Activated CD8-positive, alpha-beta memory T cell treated with anti-CD3 and anti-CD28 coated beads for 4 hours (primary cell): Measurements from ENCODE around the gene CD82.
A peak's percentile ranks its signal among the peaks of the same experiment; 100 is the strongest.

Experiments used
- DNase-seq, 2 donors: peaks; one replicate each; pipeline ENCODE4 v3.0.0-alpha.2; 2020; ENCODE audit warnings: low read depth in 2 of 2

CD82 gene

DNA sequence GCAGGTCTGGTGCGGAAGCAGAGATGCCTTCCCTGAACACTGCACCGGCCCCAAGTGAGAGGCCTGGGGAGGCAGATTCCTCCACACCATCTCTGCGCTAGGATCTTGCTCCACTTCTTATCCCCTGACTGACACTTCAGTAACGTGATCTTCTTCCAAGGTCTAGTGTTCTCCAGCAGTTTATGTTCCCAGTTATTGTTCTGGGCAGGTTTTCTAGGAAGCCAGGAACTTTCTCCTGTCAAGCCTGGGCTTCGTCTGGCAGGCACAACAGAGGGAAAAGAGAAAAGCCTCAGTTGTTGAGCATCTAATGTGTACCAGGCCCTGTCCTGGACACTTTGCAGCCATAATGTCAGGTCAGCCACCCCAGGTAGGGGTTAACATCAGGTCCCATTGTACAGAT is 10.5 kb downstream of the CD82 start:
- DNase-seq, result no peak

DNA sequence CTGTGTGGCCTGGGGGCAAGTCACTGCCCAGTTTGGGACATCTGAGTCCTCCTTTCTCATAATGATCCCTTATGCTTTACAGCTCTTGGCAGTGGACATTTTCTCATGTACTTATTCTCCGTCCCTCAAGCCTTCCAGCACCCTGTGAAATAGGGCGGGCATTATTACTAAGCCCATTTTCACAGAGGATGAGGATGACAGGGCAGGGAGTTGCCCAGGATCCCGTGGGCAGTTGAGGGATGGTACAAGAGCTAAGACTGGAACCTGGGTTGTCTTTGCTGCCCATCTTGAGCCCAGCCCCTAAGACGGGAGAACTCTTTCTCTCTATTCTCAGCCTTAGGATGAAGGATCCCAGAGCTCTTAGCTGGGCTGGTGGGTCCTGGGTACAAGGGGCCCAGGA is 11.2 kb downstream of the CD82 start:
- no peak for DNase-seq

DNA sequence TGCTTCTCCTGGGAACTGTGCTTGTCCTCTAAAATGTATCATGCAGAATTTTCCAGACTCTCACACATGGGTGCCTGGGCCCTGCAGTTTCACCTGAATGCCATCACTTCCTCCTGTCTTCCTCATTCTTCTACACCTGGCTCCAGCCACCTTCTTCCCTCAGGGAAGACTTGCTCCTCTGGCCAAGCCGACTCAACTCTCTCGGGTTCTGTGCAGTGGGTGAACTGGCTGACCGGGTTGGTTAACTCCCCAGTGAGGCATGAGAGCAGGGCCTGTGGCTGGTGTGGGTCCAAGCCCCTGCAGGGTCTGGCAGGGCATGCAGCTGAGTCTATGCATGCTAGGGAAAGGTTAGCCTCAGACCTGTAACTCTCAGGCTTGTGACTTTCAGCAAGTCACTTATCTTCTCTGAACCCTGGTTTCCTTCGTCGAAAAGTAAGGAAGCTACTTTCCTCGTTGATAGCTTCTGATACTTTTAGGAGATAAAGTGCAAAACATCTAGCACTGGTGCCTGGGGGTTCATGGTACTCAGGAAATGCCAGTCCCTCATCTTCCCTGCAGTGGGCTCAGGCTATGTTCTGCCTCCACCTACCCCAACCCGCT is 11.9 kb downstream of the CD82 start:
- no peak for DNase-seq

DNA sequence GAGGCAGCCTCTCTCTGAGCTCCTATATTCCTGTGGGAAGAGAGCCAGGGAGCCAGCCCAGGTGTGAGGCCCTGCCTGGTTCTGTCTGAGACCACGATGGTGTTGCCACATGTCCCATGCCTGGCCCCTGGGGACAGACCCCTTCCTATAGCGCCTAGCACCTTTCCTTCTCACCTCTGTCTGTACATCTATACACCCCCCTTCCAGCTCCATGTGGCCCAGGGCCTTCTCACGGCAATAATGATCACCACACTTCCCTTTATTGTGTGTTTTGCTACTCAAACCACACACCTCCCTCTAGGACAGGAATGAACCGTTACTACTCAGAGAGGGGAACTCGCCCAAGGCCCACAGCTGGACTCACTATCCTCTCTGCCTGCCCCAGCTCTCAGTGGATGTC is 12.8 kb downstream of the CD82 start:
- DNase-seq, result no peak

DNA sequence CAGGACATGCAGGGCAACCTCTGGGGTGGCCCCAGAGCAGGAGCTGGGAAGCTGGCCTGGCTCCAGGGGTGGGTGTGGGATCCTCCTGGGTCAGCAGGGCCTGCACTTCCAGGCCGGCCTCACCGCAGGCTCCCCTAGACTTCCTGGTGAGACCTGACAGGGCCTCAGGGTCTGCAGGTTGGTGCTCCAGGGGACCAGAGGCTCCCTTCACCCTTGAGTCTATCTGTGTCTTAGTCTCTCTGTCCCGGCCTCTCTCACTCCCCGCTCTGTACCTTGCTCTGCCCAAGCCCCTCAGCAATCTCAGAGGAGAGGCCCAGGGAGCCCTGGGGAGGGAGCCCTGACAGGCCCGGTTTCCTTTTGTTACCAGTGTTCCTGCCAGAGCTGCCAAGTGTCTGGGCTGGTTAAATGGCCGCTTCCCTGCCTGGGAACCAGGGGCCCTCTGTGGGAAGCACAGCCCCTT is 13.9 kb downstream of the CD82 start:
- DNase-seq, result no peak

DNA sequence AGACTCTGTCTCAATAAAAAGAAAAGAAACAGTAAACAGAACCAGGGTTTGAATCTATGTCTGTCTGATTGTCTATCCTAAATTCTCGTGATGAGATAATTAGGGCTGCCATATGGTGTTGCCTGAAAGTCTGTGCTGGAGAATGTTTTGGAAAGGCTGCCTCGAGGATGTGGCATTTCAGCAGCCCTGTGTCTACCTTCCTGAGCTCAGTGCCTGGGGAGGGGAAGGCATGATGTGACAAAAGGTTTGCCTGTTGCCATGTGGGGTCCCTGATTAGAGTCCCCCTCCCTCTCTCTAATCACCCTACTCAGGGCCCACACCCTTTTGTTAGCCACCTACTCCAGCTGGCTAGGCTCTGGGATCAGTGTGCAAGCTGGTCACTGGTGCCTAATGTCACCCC is 15.2 kb downstream of the CD82 start:
- no peak for DNase-seq

DNA sequence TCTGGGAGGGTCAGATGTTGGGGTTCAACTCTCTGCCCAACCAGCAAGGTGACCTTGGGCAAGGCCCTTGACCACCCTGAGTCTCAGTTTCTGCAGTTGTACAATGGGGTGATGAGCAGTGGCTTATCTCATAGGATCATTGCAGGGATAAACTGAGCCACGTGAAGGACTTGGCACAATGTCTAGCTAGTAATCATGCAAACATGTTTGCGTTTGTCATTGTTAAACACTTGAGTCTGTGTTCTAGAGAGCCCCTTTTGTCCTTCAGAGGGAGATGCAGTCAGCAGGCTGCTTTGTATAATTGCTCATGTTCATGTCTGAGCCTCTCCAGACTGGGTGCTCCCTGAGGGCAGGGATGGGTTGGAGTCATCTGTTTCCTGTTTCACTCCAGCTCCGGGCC is 15.8 kb downstream of the CD82 start:
- DNase-seq, result no peak

DNA sequence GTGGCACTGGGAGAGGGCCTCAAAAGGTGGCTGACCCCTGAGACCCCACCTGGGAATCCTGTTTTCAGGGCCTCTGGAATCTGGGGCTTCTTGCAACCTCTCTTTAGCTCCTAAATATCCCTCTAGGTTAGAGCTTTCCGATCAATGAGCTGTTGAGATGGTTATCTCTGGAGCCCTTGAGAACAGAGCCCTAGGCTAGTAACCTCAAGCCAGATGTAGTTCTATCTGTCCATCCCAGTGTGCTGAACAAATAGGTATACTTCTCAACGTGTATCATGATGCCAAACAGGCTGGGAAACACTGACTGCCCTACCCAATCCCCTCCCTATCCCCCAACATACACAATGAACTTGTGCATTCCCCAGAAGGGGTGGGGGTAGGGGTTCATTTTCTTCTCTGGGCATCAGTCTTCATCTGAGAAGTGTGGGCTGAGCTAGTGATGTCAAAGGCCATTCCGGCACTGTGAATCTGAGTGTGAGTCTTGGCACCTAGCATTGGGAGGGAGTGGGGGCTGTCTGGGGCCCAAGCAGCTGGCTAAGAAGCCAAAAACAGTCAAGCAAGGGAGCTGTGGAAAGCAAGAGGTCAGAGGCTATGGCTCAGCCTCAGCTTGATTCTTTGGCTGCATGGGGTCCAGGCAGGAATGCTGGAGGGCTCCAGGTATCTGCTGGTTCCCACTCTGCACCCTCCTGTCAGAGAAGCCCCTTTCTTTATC is 17.3 kb downstream of the CD82 start:
- no peak for DNase-seq

DNA sequence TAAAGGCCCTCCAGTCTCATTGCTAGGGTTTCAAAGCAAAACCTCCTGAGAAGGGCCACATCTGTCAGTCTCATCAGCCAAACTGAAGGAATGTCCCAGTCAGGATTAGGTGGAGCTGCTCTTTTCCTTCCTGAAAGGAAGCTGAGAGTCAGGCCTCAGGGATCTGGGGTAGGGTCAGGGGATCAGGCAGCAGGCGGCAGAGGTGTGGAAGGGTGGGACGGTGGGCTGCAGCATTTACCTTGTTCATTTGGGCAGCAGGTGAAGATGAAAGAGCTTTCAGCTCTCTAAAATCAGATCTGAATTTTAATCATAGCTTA is 17.8 kb downstream of the CD82 start:
- no peak for DNase-seq

DNA sequence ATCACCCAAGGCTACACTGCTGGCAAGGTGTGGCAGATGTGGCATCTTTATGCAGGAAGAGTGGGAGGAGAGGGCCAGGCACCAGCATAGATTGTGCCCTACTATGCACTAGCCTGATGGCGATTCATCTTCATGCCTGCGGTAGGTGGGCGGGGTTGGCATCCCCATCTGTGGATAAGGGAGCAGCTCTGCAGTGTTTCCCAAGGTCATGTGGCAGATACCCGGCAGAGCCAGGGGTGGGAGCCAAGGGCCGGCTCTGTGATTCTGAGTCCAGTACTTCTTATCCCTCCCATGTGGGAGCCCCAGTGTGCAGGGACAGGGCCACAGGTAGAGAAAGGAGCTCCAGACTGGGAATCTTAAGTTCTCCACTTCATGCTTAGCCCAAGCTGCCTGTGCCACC is 20.0 kb downstream of the CD82 start:
- DNase-seq, result no peak

DNA sequence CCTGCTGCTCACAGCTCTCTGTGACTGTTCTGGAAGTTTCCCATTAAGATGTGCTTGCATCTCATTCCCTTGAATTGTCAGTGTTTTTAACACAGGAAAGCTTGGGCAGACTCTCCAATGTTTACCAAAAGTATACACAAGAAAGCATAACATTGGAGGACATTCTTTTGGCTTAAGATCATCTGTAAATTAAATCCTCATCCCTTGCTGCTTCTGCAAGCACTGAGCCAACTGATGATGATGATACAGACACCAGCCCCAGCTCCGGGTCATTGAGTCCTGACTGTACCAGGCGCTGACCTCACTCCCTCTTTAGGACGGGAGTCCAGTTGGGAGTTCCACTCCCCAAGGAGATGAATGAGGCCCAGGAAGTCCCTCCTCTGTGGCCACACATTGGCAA is 23.8 kb downstream of the CD82 start:
- DNase-seq, result no peak

DNA sequence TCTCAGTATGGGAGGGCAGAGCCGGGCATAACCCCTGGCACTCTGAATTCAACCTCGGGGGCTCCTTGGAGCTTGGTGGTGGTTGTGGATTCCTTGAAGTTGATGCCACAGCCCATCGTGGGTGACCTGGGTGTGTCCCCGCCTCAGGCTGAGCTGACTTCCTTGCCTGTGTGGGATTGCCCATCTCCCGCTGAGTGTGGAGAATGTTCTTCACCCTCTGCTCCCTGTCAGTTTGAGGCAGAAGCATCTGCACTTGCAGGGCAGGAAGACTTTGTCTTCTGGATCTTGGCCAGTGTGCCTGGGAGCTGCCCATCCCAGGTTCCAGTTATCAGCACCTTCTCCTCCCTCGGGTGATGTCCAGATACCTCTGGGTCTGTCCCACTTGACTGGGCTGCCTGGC is 25.3 kb downstream of the CD82 start:
- DNase-seq, result no peak

DNA sequence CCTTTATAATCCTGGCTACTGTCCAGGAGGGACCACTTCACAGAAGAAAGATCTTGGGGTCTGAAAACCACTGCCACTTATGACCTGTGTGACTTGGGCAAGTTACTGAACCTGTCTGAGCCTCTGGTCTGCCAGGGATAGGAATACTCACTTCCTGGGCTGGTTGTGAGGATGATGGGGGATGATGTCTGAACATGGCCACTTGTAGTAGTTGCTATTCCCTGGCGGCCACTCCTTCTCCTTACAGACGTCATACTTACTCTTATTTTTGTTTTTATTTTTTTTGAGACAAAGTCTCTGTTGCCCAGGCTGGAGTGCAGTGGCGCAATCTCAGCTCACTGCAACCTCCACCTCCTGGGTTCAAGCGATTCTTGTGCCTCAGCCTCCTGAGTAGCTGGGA is 26.1 kb downstream of the CD82 start:
- DNase-seq, result no peak

DNA sequence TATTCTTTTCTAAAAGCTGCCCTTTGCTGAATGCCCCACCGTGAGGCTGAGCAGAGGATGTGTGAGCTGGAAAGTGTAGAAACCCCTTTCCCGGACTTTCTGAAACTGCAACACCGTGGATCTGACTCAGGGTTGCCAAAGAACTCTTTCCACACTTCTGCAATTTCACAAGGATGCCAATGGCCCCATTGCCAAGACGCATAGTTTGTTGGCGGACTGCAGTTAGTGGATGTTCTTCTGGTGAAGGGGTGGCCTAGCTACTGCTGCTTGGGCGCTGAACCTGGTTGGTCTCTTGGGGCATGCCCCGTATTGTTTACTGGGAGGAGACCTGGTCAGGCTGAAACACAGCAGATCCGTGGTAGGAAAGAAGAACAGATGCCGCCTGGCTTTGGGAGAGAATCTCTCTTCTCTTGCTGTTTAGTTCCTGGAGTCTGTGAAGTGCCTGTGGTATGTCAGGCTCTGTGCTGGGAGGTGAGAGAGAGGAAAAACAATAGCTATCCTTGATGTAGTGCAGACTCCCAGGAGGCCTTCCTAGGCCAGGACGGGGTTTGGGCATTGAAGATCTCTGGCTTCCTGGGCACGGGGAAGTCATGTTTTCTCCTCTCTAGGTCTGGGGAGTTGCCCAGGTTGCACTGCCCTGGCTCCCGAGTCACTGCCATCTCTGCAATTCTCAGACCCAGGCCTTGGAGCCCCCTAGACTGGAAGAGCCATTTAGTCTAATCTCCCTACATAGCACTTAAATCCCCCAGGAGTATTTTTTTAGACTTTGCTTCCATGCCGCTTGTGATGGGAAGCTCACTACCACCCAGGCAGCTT is 26.9 kb downstream of the CD82 start:
- no peak for DNase-seq

DNA sequence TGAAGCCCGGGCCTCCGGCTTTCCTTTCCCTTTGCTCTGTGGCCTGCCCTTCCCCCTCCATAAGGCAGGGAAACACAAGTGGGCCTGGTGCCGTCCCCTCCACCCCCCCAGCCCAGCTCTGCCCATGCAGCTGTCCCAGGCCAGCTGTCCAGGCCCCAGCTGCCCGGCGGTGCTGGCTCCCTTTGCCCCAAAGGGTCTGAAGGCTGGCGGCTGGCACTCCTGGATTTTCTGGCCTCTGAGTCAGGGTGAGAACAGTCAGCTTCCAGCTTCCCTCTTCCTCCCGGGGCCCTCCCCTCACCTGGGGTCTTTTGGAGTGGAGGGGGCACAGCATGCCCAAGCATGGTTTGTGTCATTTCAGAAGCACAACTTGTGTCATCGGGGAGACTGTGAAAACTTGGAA is 27.8 kb downstream of the CD82 start:
- no peak for DNase-seq

DNA sequence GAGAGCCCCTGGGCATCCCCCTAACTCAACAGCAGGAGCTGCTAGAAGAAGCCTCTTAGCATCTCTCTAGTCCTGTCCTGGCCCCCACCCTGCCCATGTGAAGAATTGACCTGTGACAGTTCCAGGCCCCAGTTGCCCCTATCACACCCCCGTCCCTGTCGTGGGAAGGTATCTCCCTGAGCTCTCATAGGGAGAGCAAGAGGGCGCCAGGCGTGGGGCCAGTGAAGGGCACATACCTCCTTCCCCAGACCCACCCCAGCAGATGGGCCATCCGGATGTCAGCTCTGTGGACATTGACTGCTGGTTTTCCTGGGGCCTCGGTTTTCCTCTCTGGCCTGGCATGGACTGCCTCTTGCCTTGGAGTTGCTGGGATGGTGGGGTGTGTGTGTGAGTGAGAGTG is 29.5 kb downstream of the CD82 start:
- no peak for DNase-seq

DNA sequence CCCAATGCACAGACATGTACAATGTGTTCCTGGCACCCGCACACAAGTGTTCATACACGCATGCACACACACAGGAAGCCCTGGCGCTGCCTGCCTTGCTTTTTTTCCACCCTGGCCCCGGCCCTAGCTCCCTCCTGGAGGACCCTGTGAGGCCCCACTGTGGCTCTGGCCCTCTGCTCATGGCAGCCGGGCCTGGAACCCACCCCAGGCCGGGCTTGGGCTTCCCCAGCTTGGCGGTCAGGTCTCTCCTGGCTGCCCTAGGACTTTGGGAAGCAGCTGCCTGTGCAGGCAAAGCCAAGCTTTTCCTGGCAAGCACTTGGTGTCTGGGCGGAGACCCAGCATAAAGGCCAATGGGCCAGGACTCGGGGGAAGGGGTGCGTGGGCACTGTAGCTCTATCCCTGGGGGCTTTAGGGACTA is 30.5 kb downstream of the CD82 start:
- no peak for DNase-seq

DNA sequence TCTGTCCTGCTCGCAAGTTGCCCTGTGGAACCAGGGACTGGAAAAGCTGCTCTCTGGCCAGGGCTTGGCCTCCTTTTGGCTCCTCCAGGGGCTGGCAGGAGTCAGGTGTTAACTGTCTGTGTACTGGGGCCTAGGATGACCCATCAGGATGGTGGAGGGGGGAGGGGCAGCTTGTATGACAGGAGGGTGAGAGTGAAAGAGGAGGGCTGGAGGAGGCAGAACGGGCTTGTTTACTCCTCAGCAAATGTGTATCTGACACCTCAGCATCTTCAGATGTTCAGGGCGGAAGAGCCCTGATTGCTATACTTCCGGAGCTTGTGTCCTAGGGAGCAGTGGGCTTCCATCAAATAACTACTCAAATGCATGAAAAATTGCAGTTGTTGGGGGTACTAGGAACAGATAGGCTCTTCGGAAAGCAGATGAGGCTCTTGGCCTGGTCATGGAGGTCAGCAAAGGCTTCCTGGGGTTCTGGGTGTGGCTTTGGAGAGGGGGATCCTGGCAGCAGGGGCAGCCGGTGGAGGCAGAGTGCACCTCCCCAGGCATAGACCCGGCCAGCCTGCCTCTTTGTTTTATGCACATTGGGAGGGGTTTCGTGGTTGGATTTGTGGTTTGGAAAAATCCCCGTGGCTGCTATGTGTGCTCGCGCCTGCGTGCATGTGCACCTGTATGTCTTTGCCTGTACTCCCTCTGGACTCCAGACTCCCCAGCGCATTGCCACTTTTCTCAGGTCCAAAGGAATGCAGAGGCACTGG is 31.2 kb downstream of the CD82 start:
- DNase-seq, result peak in 1 of 2 donors; percentile 40

DNA sequence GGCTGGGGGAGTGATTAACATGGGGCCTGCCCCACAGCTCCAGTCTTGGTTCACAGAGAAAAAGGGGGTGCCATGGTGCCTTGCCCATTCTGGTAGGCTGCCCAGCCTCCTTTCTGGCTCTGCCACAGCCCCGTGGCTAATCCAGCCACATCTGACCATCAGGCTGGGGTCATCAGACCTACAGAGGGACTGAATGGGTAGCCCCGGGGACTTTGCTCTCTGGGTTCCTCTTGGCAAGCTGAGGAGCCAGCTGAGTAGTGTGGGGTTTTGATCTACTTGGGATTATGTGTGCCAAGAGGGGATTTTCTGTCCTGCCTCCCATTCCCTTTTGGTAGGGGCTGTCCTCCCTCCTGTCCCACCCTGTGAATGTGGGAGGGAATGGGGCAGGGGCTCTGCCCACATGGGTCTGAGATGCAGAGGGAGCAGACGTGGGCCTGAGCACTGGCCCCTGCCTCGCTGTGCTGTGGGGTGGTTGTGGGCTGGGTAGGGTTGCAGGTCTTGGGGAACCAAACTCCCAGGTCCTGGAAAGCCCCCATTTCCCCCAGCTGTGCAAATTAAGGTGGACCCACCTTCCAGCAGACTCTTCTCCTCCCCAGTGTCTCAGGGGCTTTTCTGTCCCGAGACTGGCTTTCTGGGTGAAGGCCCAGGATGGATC is 32.0 kb downstream of the CD82 start:
- DNase-seq, result no peak

DNA sequence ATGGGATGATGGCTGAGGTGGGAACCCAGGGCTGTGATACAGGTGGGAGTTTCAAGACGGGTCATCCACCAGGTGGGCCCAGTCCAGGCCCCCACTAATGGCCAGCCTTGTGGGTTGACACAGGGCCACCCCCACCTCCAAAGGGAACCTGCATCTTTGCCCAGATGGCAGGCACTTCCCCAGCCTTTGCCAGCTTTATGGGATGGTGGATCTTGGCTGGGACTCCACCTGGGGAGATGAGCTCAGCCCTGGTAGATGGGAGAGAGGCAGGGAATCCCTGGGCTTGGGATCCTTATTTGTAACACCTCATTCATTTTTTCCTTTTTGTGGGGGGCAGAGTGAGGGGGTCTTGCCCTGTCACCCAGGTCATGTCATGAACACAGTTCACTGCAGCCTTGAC is 33.4 kb downstream of the CD82 start:
- no peak for DNase-seq

DNA sequence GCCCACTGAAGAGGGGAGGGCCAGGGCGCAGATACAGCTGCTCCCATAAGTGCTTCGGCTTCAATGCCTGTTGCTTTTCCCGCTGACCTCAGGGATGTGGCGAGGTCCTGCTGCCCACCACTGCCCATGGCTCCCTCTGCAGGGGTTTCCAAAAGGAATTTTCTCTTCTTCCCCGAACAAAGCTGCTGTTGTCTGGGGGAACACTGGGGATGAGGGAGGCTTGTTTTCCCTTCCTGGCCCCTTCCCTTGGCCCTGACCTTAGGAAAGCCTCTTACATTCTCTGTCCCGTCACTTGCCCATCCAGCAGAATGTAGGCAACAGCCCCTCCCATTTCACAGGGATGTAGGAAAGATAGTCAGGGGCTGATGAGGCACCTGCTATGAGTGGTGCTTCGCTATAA is 34.8 kb downstream of the CD82 start:
- DNase-seq, result no peak

DNA sequence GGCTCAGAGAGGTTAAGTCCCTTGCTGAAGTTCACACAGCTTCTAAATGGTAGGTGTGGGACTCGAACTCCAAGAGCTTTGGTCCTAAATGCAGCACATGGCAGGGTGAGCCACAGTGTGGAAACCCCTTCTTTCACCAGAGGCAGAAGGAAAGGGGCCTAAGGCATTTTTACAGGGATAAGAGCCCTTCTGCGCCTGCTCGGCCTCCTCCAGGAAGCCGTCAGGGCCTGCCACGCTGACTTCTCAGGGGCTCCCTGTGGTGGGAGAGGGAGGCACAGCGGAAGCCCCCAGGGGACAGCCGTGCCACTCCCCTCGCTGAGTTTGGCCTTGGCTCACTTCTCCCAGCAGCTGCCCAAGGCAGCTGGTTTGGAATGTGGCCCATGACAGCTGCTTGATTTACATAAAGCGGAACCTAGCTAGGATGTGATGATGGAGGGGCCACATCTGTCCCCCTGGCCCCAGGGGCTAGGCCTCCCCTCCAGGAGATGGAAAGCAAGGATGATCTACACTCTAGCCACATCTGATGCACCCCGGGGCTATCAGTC is 35.4 kb downstream of the CD82 start:
- no peak for DNase-seq
